HG03066 (cell line): ENCODE measurements around the gene TRIM47.

Source experiments
- ATAC-seq: cut with Tn5 transposase; IDR thresholded peaks from one replicate; pipeline ENCODE4 v1.9.1; 2021; ENCODE audit warnings: low read depth; ENCODE audit not compliant: unreplicated experiment

Gene TRIM47

DNA sequence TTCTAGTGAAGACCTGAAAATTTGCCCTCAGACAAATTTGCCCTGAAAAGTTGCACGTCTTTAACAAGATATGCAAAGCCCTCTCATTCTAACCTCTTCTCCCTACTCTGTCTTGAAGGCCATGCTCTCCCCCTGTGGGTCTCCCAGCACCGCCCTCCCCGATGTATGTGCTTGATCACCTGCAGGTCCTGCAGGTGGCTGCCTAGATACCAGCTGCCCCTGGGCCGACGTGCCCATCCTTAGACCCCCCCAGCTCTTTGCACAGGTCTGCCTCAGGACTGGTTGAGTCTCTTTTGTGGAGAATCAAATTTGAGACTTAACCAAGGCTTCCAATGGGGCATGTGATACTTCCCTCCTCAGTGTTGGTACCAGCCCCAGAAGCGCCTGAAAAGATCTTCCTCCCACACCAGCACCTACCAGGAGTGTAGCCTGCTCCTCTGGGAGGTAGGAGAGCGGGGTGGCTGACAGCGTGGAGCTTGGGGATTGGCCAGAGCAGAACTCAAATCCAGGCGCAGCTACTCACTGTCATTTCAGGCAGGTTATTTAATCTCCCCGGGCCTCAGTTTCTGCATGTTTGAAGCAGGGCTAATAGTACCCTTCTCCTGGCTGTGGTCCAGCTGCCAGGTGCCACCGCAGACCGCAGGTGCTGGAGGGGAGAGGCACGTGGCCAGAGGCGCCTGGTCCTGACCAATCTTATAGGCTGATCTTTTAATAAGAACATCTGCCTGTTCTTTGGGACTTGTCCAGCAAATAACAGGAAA is 30.9 kb upstream of the TRIM47 start:
- ATAC-seq, result no peak

DNA sequence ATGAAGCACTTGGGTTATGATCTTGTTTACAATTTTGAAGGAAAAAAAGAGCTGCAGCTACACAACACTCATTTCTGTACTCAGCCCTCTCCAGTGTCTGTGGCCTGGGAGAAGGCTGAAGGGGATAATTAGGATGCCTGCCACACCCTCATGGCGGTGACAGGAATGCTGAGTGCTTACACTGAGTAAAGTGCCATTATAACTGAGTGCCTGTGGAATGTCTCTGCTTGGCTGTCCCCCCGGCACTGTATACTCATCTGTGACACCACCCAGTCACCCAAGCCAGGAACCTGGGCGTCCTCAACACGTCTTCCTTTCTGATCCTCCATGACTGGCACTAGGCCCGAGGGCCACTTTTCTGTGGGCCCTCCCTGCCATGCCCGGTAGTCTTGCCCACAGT is 29.8 kb upstream of the TRIM47 start:
- no peak for ATAC-seq

DNA sequence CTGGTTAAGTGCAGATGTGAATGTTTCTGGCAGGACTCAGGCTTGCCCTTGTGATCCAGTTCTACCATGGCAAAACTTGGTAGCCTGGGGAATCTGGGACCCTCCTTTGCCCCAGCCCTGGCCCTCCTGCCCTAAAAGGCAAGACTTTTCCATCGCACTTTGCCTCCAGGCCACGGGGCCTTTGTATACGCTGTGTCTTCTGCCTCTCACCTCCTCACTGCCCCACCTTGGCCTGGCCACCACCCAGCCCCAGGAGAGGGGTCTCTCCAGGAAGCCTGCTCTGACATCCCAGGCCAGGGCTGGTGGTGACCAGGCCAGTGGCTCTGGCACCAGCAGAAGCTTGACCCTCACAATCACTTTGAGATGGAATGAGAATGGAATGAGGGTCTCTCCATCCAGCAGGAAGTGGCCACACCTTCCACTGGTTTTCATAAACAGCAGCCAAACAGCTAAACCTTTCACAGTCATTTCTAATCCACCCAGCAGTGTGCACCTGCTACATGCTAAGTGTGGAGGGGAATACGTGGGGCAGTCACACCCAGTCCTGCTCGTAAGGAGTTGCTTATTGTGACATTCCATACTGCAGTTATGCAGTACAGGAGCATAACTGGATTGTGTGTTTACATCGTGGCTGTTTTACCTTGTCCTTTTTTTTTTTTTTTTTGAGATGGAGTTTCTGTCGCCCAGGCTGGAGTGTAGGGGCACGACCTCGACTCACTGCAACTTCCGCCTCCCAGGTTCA is 27.9 kb upstream of the TRIM47 start:
- ATAC-seq, result no peak

- peak; percentile 98 for ATAC-seq
Measured at GRCh38 chr17:75904749-75905521, 26.6 kb upstream of the TRIM47 start, which contains the start of gene MRPL38. Gene MRPL38, minus strand, starts transcription at chr17:75904884. Its CDS starts 9 bp downstream, at chr17:75904875.

DNA sequence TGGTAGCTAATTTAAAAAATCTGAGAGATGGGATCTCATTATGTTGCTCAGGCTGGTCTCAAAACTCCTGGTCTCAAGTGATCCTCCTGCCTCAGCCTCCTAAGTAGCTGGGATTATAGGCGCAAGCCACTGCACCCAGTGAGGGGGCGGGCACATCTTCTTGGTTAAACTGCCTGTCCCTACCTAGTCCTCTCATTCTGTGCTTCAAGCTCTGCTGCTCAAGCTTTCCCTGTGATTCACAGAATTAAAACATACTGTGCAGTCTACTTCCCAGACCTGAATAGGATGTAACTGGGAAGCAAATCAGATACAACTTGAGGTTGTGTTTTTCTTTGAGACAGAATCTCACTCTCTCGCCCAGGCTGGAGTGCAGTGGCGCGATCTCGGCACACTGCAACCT is 24.0 kb upstream of the TRIM47 start:
- ATAC-seq, result no peak

GRCh38 chr17:75901727-75902126 is 23.3 kb upstream of the TRIM47 start:
- ATAC-seq, result no peak

GRCh38 chr17:75900691-75901533 is 22.5 kb upstream of the TRIM47 start:
- no peak for ATAC-seq

DNA sequence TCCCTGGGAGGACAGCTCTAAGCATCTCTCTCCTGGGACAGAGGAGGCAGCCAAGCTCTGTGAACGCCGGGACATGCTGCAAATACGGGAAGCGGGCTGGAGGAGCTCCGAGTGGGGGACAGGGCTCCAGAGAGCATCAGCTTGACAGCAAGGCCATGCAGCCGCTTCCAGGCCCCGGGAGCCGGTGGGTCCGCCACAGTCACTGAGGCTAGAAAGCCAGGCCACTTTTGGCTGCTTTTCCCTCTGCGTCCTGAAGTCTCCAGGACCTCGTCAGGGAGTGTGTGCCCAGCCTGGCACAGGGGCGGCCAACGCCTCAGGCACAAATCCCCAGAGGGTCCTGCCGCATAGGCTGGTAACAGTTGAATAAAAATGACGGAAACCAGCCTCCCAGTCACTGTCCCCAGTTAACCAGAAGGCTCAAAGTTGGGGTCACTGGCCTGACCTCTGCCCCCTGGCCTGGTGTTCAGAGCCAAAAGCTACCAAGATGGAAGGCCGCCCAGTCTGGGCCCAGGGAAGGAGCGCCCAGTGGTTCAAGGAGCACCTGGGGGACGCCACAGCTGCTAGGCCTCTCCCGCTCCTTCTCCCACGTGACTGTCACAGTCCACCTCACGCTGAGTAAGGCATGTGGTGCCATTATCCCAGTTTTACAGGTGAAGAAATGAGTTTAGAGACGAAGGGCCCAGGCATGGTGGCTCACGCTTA is 21.5 kb upstream of the TRIM47 start:
- no peak for ATAC-seq

DNA sequence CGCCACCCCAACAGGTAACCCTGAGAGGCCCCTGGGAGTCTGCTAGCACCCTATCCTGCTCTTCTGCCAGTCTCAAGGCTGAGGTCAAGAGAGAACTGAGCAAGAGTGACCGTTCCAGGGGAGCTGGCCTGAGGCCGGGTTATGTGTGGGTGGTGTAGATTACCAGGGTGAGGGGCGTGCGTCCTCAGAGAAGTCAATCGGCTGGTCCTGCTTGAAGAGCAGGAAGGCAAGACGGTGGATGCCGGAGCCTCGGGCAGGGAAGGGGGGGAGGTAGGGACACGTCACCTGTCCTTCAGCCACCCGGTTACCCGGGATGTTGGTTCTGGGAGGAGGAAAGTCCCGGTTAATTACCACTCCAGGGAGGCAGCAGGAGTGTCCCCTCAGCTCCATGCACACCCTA is 21.0 kb upstream of the TRIM47 start:
- ATAC-seq, result no peak

DNA sequence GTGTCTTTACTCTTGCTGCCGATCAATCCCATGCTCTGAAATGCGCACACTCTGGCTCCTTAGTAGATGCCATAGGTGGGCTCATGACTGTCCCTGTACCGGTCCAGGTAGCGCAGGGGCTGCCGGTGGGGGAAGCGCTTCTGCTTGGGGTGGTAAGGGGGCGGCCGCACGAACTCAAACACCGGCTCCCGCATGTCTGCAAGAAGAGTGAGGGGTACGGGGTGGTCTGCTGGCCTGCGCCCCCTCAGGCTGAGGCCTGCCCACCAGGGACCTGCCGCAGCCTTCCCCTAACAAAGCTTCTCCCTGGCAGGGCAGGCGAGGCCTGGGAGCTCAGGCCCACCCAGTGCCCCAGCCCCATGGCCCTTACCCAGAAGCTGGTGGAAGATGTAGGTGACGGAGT is 20.4 kb upstream of the TRIM47 start:
- no peak for ATAC-seq

DNA sequence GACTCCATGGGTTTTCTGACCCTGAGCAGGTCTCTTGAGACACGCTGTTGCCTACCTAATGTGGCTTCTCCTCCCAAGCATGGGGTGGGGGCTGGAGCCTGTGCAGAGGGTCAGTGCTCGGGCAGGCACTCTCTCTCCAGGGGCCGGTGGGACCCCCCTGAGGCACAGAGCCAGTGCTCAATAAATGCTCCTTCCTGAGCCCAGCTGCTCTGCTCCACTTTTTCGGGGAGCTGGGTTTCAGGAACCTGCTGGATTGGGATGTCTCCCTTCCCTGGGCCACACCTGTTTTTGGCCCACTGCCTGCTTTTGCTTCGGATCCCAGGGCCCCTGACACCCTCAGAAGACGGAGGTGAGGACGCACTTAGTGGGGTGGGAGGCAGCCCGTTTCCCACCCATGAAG is 19.7 kb upstream of the TRIM47 start:
- no peak for ATAC-seq

- no peak for ATAC-seq
Measured at GRCh38 chr17:75897160-75898019, 19.0 kb upstream of the TRIM47 start.

DNA sequence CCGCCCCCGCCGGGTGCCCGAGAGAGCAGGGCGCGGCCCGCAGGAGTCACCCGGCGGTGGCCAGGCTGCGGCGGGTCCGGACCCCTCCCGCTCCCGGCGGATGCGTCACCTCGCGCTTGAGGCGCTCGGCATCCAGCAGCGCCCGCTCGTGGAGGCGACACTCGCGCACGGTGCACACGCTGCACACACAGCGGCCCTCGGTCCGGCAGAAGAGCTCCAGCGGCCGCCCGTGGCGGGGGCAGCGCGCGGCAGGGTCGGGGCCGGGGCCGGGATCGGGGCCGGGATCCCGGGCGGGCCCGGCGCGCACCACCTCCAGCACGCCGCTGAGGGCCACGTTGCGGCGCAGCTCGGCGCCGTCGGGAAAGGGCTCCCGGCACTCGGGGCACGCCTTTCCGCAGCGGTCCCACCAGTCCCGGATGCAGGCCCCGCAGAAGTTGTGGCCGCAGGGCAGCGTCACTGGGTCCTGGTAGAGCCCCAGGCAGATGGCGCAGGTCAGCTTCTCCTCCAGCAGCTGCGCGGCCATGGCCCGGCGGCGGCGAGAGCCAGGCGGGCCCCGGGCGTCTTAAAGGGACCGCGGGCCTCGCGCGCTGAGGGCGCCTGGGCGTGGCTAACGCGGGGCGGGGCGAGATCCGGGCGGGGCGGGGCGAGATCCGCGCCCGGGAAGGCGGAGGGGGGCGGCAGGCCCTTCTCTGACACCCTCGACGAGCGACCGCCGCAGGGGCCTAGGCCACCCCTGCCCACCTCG is 18.2 kb upstream of the TRIM47 start, which contains the start of gene TRIM65:
Gene TRIM65, minus strand, starts transcription at position 537 of the 745 bp plus-strand sequence. Its CDS starts 14 bp downstream, at position 523.
- ATAC-seq, result peak; percentile 69

GRCh38 chr17:75895370-75896155 is 17.2 kb upstream of the TRIM47 start:
- ATAC-seq, result no peak

DNA sequence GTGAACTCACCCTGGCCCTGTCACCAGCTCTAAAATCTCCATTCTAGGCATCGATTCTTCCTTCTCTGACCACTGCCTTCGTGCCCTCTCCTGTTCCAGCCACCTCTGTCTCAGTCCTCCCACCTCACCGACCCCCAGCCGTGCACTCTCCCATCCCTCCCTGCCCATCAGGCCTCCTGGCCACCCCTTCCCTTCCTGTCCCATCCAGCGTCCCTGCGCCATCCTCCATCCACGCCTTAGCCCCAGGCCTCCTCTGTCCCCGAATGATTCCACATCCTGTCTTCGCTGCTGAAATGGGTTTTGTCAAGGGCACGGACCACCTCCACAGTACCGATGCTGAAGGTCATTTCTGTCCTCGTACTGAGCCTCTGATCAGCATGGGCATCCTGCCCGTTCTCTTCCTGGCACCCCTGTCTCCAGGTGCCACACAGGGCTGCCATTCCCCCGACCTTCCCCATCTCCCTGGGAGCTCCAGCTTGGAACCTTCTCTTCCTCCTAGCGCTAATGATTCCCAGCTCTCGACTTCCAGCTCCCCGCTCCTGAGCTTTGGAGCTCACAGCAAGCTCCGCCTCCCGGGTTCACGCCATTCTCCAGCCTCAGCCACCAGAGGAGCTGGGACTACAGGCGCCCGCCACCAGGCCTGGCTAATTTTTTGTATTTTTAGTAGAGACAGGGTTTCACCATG is 15.8 kb upstream of the TRIM47 start:
- ATAC-seq, result no peak

- no peak for ATAC-seq
Measured at GRCh38 chr17:75893305-75894048, 15.1 kb upstream of the TRIM47 start.
